ENCODE data around the gene OR4D11. TPM values are rescaled to one million over a fixed set of nuclear protein-coding genes. Genes with fewer than 3 reads are reported as not detected.

The OR4D11 gene
- total and polyA plus RNA-seq, 2 of the 13 experiments (the other 11 are each of a cell fraction or from before 2014, with no cell fraction given) = not detected

DNA sequence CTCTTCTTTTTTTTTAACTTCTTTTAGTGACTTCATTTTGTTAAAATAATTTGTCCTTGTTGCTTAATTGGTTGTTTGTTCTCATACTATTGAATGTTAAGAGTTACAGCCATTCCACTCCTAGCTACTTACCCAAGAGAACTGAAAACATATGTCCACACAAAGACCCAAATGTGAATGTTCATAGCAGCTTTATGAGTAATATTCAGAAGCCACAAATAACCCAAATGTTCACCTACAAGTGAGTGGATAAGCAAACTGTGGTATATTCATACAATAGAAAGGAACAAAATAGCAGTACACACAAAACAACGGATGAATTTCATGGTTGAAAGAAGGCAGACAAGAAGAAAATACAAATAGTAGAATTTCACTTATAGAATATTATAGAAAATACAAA, 1.4 kb upstream of the OR4D11 start:
- FAIRE-seq (no peak), DNase-seq (ENCODE audit: low spot score) (no peak), ATAC-seq (no peak)
- Histone ChIP-seq H3K4me2 (ENCODE audit: low read depth, low read length) (no peak overlapping the region), H3K27ac (ENCODE audit: extremely low read length, insufficient read depth, low read length) (no peak overlapping the region), H3K27me3 (ENCODE audit: control insufficient read depth in 1 of 2, insufficient read depth in 2 of 2, low read length in 2 of 2) (peaks cover 0 to 3% of the 10 kb centered on the region in 2 experiments; a peak in 1 of 5 replicates), H3K36me3 (replicated peaks in 1 of 2; ENCODE audit: control insufficient read depth in 1 of 2, insufficient read depth in 2 of 2, low read length in 2 of 2) (no peaks in the 10 kb centered on the region), H3K4me3 (replicated peaks in 1 of 3; ENCODE audit: insufficient read depth in 1 of 3, low read depth in 2 of 3, low read length in 3 of 3) (no peak overlapping the region), H2AFZ (ENCODE audit: low read length) (no peak overlapping the region), H3K9ac (ENCODE audit: insufficient read depth, low read depth, low read length) (no peak overlapping the region), H4K20me1 (ENCODE audit: insufficient read depth, low read length) (no peaks in the 10 kb centered on the region), H3K4me1 (ENCODE audit: insufficient read depth, low read length) (no peaks in the 10 kb centered on the region), H3K79me2 (ENCODE audit: insufficient read depth, low read length) (no peaks in the 10 kb centered on the region), H3K9me3 (ENCODE audit: low read length) (no peaks in the 10 kb centered on the region)
- intact Hi-C loops (cut with micrococcal nuclease; ENCODE audit: unreplicated experiment) = no loop called here
- no TSS peak for BruUV-seq (replicated peaks)
- 0% methylated on average over 1 of the region's 1 CpG for WGBS (ENCODE audit: low lambda C conversion rate)
- ChIA-PET CTCF (ENCODE audit: low intra/inter-chr PET ratio, low total read pairs) (no interaction called here), POLR2A (no interaction called here)
- in situ Hi-C loops (cut with HindIII; ENCODE audit: extremely low pct_ligation_motif_present, low pct_unique_long_range_greater_than_20kb) = no loop called here
- TF ChIP-seq HNF4G (IDR thresholded peaks at IDR 0.05; ENCODE audit: borderline replicate concordance, low read depth, low read length) = no peak
- no peak for TF ChIP-seq HNF4G (CRISPR knock-in tag; IDR thresholded peaks at IDR 0.05; ENCODE audit: borderline replicate concordance, low read depth)
- no peak for TF ChIP-seq CAMTA2 (CRISPR knock-in tag; IDR thresholded peaks at IDR 0.05; ENCODE audit: borderline replicate concordance)
- TF ChIP-seq, protein P1, sequence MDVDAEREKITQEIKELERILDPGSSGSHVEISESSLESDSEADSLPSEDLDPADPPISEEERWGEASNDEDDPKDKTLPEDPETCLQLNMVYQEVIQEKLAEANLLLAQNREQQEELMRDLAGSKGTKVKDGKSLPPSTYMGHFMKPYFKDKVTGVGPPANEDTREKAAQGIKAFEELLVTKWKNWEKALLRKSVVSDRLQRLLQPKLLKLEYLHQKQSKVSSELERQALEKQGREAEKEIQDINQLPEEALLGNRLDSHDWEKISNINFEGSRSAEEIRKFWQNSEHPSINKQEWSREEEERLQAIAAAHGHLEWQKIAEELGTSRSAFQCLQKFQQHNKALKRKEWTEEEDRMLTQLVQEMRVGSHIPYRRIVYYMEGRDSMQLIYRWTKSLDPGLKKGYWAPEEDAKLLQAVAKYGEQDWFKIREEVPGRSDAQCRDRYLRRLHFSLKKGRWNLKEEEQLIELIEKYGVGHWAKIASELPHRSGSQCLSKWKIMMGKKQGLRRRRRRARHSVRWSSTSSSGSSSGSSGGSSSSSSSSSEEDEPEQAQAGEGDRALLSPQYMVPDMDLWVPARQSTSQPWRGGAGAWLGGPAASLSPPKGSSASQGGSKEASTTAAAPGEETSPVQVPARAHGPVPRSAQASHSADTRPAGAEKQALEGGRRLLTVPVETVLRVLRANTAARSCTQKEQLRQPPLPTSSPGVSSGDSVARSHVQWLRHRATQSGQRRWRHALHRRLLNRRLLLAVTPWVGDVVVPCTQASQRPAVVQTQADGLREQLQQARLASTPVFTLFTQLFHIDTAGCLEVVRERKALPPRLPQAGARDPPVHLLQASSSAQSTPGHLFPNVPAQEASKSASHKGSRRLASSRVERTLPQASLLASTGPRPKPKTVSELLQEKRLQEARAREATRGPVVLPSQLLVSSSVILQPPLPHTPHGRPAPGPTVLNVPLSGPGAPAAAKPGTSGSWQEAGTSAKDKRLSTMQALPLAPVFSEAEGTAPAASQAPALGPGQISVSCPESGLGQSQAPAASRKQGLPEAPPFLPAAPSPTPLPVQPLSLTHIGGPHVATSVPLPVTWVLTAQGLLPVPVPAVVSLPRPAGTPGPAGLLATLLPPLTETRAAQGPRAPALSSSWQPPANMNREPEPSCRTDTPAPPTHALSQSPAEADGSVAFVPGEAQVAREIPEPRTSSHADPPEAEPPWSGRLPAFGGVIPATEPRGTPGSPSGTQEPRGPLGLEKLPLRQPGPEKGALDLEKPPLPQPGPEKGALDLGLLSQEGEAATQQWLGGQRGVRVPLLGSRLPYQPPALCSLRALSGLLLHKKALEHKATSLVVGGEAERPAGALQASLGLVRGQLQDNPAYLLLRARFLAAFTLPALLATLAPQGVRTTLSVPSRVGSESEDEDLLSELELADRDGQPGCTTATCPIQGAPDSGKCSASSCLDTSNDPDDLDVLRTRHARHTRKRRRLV (CRISPR knock-in tag; IDR thresholded peaks at IDR 0.05) = no peak
- no peak for TF ChIP-seq ZNF468 (CRISPR knock-in tag; IDR thresholded peaks at IDR 0.05)
- no peak for TF ChIP-seq HOXA5 (CRISPR knock-in tag; IDR thresholded peaks at IDR 0.05)
- TF ChIP-seq, protein P2, sequence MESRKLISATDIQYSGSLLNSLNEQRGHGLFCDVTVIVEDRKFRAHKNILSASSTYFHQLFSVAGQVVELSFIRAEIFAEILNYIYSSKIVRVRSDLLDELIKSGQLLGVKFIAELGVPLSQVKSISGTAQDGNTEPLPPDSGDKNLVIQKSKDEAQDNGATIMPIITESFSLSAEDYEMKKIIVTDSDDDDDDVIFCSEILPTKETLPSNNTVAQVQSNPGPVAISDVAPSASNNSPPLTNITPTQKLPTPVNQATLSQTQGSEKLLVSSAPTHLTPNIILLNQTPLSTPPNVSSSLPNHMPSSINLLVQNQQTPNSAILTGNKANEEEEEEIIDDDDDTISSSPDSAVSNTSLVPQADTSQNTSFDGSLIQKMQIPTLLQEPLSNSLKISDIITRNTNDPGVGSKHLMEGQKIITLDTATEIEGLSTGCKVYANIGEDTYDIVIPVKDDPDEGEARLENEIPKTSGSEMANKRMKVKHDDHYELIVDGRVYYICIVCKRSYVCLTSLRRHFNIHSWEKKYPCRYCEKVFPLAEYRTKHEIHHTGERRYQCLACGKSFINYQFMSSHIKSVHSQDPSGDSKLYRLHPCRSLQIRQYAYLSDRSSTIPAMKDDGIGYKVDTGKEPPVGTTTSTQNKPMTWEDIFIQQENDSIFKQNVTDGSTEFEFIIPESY (CRISPR knock-in tag; IDR thresholded peaks at IDR 0.05) = no peak
- TF ChIP-seq, protein P3, sequence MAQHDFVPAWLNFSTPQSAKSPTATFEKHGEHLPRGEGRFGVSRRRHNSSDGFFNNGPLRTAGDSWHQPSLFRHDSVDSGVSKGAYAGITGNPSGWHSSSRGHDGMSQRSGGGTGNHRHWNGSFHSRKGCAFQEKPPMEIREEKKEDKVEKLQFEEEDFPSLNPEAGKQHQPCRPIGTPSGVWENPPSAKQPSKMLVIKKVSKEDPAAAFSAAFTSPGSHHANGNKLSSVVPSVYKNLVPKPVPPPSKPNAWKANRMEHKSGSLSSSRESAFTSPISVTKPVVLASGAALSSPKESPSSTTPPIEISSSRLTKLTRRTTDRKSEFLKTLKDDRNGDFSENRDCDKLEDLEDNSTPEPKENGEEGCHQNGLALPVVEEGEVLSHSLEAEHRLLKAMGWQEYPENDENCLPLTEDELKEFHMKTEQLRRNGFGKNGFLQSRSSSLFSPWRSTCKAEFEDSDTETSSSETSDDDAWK (CRISPR knock-in tag; IDR thresholded peaks at IDR 0.05) = no peak
- TF ChIP-seq ZNF296 (CRISPR knock-in tag; conservative IDR thresholded peaks at IDR 0.05) = no peak
- no peak for TF ChIP-seq TEAD2 (CRISPR knock-in tag; IDR thresholded peaks at IDR 0.05)
- TF ChIP-seq, protein P4, sequence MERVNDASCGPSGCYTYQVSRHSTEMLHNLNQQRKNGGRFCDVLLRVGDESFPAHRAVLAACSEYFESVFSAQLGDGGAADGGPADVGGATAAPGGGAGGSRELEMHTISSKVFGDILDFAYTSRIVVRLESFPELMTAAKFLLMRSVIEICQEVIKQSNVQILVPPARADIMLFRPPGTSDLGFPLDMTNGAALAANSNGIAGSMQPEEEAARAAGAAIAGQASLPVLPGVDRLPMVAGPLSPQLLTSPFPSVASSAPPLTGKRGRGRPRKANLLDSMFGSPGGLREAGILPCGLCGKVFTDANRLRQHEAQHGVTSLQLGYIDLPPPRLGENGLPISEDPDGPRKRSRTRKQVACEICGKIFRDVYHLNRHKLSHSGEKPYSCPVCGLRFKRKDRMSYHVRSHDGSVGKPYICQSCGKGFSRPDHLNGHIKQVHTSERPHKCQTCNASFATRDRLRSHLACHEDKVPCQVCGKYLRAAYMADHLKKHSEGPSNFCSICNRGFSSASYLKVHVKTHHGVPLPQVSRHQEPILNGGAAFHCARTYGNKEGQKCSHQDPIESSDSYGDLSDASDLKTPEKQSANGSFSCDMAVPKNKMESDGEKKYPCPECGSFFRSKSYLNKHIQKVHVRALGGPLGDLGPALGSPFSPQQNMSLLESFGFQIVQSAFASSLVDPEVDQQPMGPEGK (CRISPR knock-in tag; IDR thresholded peaks at IDR 0.05) = no peak
- TF ChIP-seq, protein P5, sequence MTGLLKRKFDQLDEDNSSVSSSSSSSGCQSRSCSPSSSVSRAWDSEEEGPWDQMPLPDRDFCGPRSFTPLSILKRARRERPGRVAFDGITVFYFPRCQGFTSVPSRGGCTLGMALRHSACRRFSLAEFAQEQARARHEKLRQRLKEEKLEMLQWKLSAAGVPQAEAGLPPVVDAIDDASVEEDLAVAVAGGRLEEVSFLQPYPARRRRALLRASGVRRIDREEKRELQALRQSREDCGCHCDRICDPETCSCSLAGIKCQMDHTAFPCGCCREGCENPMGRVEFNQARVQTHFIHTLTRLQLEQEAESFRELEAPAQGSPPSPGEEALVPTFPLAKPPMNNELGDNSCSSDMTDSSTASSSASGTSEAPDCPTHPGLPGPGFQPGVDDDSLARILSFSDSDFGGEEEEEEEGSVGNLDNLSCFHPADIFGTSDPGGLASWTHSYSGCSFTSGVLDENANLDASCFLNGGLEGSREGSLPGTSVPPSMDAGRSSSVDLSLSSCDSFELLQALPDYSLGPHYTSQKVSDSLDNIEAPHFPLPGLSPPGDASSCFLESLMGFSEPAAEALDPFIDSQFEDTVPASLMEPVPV (CRISPR knock-in tag; IDR thresholded peaks at IDR 0.05) = no peak
- TF ChIP-seq ZFP41 (CRISPR knock-in tag; IDR thresholded peaks at IDR 0.05; ENCODE audit: borderline replicate concordance) = no peak
